Measurements from ENCODE around the gene TTYH1. TPM values are rescaled to one million over a fixed set of nuclear protein-coding genes. Genes with fewer than 3 reads are reported as not detected.
A peak's percentile ranks its signal among the peaks of the same experiment; 100 is the strongest.

TTYH1 gene
- polyA plus RNA-seq, 1 of the 3 experiments (the other 2 are of a cell fraction), result 0.05 TPM

- H3K79me2 ChIP-seq (ENCODE audit: insufficient read depth), result no peaks in the 10 kb centered on the region
- H3K9me3 ChIP-seq, result no peaks in the 10 kb centered on the region
- H2AFZ ChIP-seq (ENCODE audit: low read depth), result no peak overlapping the region
- CTCF ChIA-PET, result interaction anchor here (0.8 to 1.4 kb wide), 3 partner anchors 9 to 64 kb away, joined by 3 to 4 read pairs (median 3); no protein-coding TSS in a partner anchor
- peak overlapping the region in 1 of 2 experiments; percentile 4; a peak in 1 of 4 replicates for H3K4me3 ChIP-seq (ENCODE audit: low read depth in 2 of 2, low read length in 1 of 2)
- H3K36me3 ChIP-seq (replicated peaks in 1 of 2; ENCODE audit: control insufficient read depth in 1 of 2, insufficient read depth in 2 of 2, low read length in 1 of 2), result no peaks in the 10 kb centered on the region
- POLR2A ChIA-PET, result no interaction called here
- no peak overlapping the region for H3K9ac ChIP-seq
- WGBS (ENCODE audit: low lambda C conversion rate), result 2% methylated on average over 33 of the region's 36 CpGs
- no peak for TF ChIP-seq ELF1 (IDR thresholded peaks at IDR 0.05)
- no peak for TF ChIP-seq GABPA (IDR thresholded peaks at IDR 0.05; ENCODE audit: low read depth)
- TF ChIP-seq YY1 (IDR thresholded peaks at IDR 0.05; ENCODE audit: low read depth), result no peak
- no peak for TF ChIP-seq SMC3 (IDR thresholded peaks at IDR 0.05; ENCODE audit: low read depth, low read length)
- no peak for TF ChIP-seq USF1 (IDR thresholded peaks at IDR 0.05; ENCODE audit: borderline replicate concordance, low read depth)
- no peaks in the 10 kb centered on the region for H3F3A ChIP-seq (replicated peaks; ENCODE audit: insufficient read depth)
- no peaks in the 10 kb centered on the region for H3K4me1 ChIP-seq (ENCODE audit: control insufficient read depth in 1 of 2, insufficient read depth in 2 of 2, low read depth in 1 of 2, low read length in 1 of 2)
- H3K27me3 ChIP-seq (ENCODE audit: insufficient read depth), result peaks cover 70% of the 10 kb centered on the region
- H3K9me2 ChIP-seq, result no peaks in the 10 kb centered on the region
- no peak overlapping the region for H3K27ac ChIP-seq (ENCODE audit: low read depth in 2 of 2, low read length in 1 of 2)
- H4K20me1 ChIP-seq (ENCODE audit: insufficient read depth), result no peaks in the 10 kb centered on the region
- DNase-seq, result no peak
- H3K4me2 ChIP-seq, result peak overlapping the region; percentile 39; the same call in 1 of the 2 replicates
Measured at GRCh38 chr19:54387991-54388801, 27.1 kb upstream of the TTYH1 start.

- WGBS (ENCODE audit: low lambda C conversion rate), result 7% methylated on average over 7 of the region's 9 CpGs
- no peaks in the 10 kb centered on the region for H3K36me3 ChIP-seq (replicated peaks in 1 of 2; ENCODE audit: control insufficient read depth in 1 of 2, insufficient read depth in 2 of 2, low read length in 1 of 2)
- peak overlapping the region in 1 of 2 experiments; percentile 4; a peak in 1 of 4 replicates for H3K4me3 ChIP-seq (ENCODE audit: low read depth in 2 of 2, low read length in 1 of 2)
- TF ChIP-seq ZBTB33 (IDR thresholded peaks at IDR 0.05; ENCODE audit: borderline replicate concordance, low read depth) (no peak), MEF2A (IDR thresholded peaks at IDR 0.05; ENCODE audit: borderline replicate concordance, low read depth) (no peak), CTCF (IDR thresholded peaks at IDR 0.05) (no peak), EZH2phosphoT487 (IDR thresholded peaks at IDR 0.05; ENCODE audit: borderline replicate concordance, low read depth) (no peak)
- no peak overlapping the region for H3K9ac ChIP-seq
- H3K27me3 ChIP-seq (ENCODE audit: insufficient read depth), result peaks cover 74% of the 10 kb centered on the region
- H2AFZ ChIP-seq (ENCODE audit: low read depth), result no peak overlapping the region
- H3F3A ChIP-seq (replicated peaks; ENCODE audit: insufficient read depth), result no peaks in the 10 kb centered on the region
- no peaks in the 10 kb centered on the region for H3K4me1 ChIP-seq (ENCODE audit: control insufficient read depth in 1 of 2, insufficient read depth in 2 of 2, low read depth in 1 of 2, low read length in 1 of 2)
- H3K9me3 ChIP-seq, result no peaks in the 10 kb centered on the region
- DNase-seq, result no peak
- H4K20me1 ChIP-seq (ENCODE audit: insufficient read depth), result no peaks in the 10 kb centered on the region
- no peak overlapping the region for H3K27ac ChIP-seq (ENCODE audit: low read depth in 2 of 2, low read length in 1 of 2)
- no peaks in the 10 kb centered on the region for H3K9me2 ChIP-seq
- CTCF ChIA-PET, result interaction anchor here (0.8 to 1.4 kb wide), 3 partner anchors 9 to 64 kb away, joined by 3 to 4 read pairs (median 3); no protein-coding TSS in a partner anchor
- H3K4me2 ChIP-seq, result peak overlapping the region; percentile 39; the same call in 1 of the 2 replicates
- no peaks in the 10 kb centered on the region for H3K79me2 ChIP-seq (ENCODE audit: insufficient read depth)
- POLR2A ChIA-PET, result no interaction called here
Measured at GRCh38 chr19:54388802-54389139, 26.5 kb upstream of the TTYH1 start.

Measured in SK-N-SH (cell line).